HG02623 (cell line): Measurements from ENCODE around the gene BOLA1.
"Not testable (repeated sequence)": the region's sequence is repeated elsewhere in the genome, so short reads cannot be mapped to it uniquely, and the experiment has no call there.

Source experiments
- ATAC-seq: cut with Tn5 transposase; IDR thresholded peaks from one replicate; pipeline ENCODE4 v1.9.1; 2021; ENCODE audit warnings: moderate library complexity; ENCODE audit not compliant: unreplicated experiment

The BOLA1 gene

GRCh38 chr1:149886396-149887195 is 12.8 kb upstream of the BOLA1 start:
- ATAC-seq, result peak; percentile 56

DNA sequence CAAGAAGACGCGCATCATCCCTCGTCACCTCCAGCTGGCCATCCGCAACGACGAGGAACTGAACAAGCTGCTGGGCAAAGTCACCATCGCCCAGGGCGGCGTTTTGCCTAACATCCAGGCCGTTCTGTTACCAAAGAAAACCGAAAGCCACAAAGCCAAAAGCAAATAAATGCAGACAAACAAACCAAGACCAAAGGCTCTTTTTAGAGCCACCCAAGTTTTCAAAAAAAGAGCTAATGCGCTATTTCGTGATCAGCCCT is 12.2 kb upstream of the BOLA1 start:
- ATAC-seq, result not testable (repeated sequence)

GRCh38 chr1:149887456-149888246 is 11.7 kb upstream of the BOLA1 start:
- ATAC-seq, result peak; percentile 51

GRCh38 chr1:149888247-149888998 is 10.9 kb upstream of the BOLA1 start:
- ATAC-seq, result peak; percentile 14

- no peak for ATAC-seq
These were observed 10.4 kb upstream of the BOLA1 start for GRCh38 chr1:149888999-149889289.

DNA sequence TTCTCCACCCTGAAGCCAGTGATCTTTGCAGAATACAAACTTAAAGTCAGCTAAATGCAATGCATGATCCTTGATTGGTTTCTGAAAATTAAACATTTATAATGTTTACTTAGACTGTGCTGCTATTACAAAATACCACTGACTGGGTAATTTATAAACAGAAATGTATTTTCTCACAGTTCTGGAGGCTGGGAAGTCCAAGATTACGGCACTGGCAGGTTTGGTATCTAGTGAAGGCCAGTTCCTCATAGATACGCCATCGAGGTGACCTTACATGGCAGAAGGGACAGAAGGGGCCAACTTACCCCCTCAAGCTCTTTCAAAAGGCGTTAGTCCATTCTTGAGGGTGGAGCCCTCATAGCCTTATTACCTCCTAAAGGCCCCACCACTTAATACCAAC is 2.8 kb upstream of the BOLA1 start:
- no peak for ATAC-seq

- no peak for ATAC-seq
These were observed 4.6 kb downstream of the BOLA1 start for GRCh38 chr1:149903836-149904491.

- no peak for ATAC-seq
These were observed 7.3 kb downstream of the BOLA1 start for GRCh38 chr1:149906570-149907075.

DNA sequence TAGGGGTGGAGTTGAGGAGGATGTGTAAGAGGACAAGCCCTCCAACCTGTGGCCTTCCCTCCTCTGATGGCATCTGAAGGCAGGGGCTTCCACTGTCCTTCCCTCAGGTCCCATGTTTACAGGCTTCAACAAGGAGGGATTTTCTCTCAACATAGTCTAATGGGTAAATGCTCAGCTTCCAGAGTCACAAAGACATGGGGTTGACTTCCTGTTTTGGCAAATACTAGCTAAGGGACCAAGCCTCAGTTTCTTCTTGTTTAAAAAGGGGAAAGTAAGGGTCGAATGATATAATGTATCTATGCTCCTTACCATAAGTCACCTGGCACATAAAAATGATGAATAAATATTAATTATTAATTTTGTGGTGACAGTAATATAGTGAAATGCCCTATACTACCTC is 15.2 kb downstream of the BOLA1 start:
- no peak for ATAC-seq

DNA sequence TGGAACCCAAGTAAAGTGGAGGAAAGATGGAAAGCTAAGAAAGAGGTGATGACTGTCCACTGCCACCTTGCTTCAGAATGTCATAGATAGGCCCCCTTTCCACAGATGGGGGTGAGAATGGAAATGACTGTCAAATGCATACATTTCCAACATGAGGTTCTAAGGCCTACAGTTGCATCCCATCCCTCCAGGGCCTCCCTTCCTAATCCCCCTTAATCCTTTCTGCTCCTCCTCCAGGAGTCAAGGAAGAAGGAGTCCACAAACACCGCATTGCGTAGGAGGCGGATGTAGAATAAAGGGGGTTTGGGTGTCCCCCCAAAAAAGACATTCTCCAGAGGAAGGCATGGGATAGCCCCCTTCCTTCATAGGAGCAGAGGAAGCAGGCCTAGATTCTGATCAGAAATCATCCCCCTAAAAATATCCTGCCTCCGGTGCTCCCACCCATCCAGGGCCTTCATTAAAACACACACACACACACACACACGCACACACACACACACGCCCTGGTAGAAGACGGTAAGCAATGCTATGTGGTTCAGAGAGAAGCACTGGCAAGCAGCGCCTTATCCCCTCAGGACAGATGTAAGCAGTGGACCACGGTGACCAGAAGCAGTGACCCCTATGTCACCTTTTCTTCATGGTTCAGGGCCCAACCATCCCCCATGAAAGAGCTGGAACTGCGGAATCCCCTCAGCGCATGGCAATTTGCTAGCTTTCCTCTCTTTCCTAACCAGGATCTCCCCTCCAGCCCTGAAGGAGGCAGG is 16.2 kb downstream of the BOLA1 start:
- no peak for ATAC-seq

- ATAC-seq, result no peak
These were observed 17.0 kb downstream of the BOLA1 start for GRCh38 chr1:149916193-149916897.

DNA sequence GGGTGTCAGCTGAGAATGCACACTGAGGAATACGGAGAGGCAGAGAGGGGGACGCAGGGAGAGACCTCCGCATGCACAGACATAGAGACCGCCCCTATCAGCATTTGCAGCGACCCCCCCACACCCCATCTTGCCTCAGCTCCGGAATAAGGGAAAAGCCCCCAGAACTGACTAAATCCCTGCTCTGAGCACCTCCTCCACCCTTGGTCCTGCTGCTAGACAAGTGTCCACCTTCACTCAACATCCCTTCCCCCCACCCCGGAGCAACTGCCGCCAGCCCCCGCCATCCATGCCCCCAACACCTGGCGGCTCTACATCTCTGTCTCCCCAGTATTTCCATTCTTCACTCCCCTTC is 17.5 kb downstream of the BOLA1 start:
- ATAC-seq, result no peak

GRCh38 chr1:149917571-149918144 is 18.3 kb downstream of the BOLA1 start, which contains the start of gene SV2A:
TSS of gene SV2A (minus strand) at chr1:149917844. CDS start at chr1:149913840, 4,004 bp downstream.
- ATAC-seq, result no peak

- ATAC-seq, result no peak
These were observed 24.3 kb downstream of the BOLA1 start for GRCh38 chr1:149923626-149924025.

DNA sequence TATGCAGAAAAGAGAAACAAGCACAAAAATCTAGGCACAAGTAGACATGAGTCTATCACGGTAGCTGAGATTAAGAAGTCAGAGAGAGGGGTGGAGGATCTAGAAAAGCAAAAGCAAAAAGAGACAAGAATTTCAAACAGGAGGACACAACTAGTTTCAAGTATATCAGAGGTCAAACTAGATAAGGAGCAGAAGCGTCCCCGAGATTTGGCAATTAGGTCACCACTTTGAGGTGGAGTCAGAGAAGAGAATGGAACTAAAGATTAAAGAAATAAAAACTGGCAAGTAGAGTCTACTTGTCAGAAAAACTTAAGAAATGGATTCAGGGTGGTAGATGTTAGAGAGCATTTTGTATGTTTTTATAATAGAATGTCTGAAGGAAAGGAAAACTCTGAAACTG is 26.0 kb downstream of the BOLA1 start:
- no peak for ATAC-seq

DNA sequence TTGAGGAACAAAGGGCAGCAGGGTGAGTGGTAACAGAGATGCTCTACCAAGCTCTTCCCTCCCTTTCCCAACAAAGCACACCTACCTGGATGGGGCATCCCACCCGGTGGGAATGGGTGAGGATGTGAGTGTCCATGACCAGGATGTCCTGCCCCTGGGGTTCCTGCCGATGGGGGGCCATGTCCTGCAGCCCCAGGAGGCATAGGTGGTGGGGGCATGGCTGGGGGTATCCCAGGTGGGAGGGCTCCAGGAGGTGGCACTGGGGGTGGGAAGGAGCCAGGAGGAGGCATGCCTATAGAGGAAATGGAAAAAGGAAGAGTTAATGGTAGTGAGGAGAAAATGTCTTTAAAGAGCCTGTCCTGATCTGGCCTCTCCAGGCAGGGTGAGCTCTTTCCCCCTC is 26.4 kb downstream of the BOLA1 start:
- no peak for ATAC-seq

GRCh38 chr1:149926296-149926695 is 26.9 kb downstream of the BOLA1 start:
- ATAC-seq, result no peak

DNA sequence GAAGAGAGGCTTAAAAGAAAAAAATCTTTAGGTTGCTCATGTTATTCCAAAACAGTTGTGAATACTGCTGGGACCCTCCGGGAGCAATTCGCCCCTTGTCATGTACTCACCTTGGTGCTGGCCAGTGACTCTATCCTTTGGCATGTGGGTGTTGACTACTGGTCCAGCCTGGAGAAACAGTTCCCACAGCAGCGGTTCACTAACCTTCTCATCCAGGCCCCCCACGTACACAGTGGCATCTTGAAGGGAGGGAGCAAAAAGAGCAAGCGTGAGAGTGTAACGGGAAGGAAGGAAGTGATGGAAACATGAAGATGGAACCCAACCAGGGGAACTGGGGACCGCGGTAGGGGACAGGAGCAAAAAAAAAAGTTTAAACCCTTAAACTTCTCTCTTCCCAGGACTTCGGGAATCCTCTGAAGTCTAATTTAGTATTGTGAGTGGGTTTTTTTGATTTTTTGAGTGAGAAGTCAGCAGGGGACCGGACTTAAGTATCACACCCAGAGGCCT is 27.7 kb downstream of the BOLA1 start:
- no peak for ATAC-seq
